GM18909 (cell line): Measurements from ENCODE around the gene AGAP9.
"Not testable (repeated sequence)": the region's sequence is repeated elsewhere in the genome, so short reads cannot be mapped to it uniquely, and the experiment has no call there.

Experiments used
- ATAC-seq: cut with Tn5 transposase; IDR thresholded peaks from one replicate; pipeline ENCODE4 v1.9.1; 2021; ENCODE audit warnings: mild to moderate bottlenecking; ENCODE audit not compliant: unreplicated experiment, poor library complexity

AGAP9 gene

GRCh38 chr10:47489630-47490029 is 33.8 kb downstream of the AGAP9 start:
- not testable (repeated sequence) for ATAC-seq

- not testable (repeated sequence) for ATAC-seq
These were observed 37.5 kb downstream of the AGAP9 start for GRCh38 chr10:47485943-47486342.

GRCh38 chr10:47484786-47485185 is 38.7 kb downstream of the AGAP9 start:
- not testable (repeated sequence) for ATAC-seq

GRCh38 chr10:47483923-47484322 is 39.5 kb downstream of the AGAP9 start, which contains the start of gene ANXA8:
ANXA8 (minus strand) TSS chr10:47484115; CDS start chr10:47483933, 182 bp downstream.
- not testable (repeated sequence) for ATAC-seq

- not testable (repeated sequence) for ATAC-seq
These were observed 41.1 kb downstream of the AGAP9 start for GRCh38 chr10:47482367-47482766.

- ATAC-seq = not testable (repeated sequence)
These were observed 41.7 kb downstream of the AGAP9 start for GRCh38 chr10:47481768-47482181.

GRCh38 chr10:47481182-47481766 is 42.2 kb downstream of the AGAP9 start:
- ATAC-seq = not testable (repeated sequence)

- ATAC-seq = not testable (repeated sequence)
These were observed 43.3 kb downstream of the AGAP9 start for GRCh38 chr10:47480133-47480532.

- ATAC-seq = not testable (repeated sequence)
These were observed 45.3 kb downstream of the AGAP9 start for GRCh38 chr10:47478114-47478513.

GRCh38 chr10:47477078-47477477 is 46.4 kb downstream of the AGAP9 start:
- ATAC-seq = not testable (repeated sequence)

- ATAC-seq = not testable (repeated sequence)
These were observed 48.3 kb downstream of the AGAP9 start for GRCh38 chr10:47475101-47475500.

GRCh38 chr10:47473516-47473915 is 49.9 kb downstream of the AGAP9 start:
- ATAC-seq = not testable (repeated sequence)

GRCh38 chr10:47472647-47473046 is 50.8 kb downstream of the AGAP9 start:
- peak; percentile 59 for ATAC-seq

GRCh38 chr10:47472072-47472471 is 51.4 kb downstream of the AGAP9 start:
- ATAC-seq = not testable (repeated sequence)

- not testable (repeated sequence) for ATAC-seq
These were observed 54.5 kb downstream of the AGAP9 start for GRCh38 chr10:47468731-47469528.

GRCh38 chr10:47467957-47468356 is 55.5 kb downstream of the AGAP9 start:
- ATAC-seq = not testable (repeated sequence)

- not testable (repeated sequence) for ATAC-seq
These were observed 56.0 kb downstream of the AGAP9 start for GRCh38 chr10:47467458-47467857.

- ATAC-seq = not testable (repeated sequence)
These were observed 58.1 kb downstream of the AGAP9 start for GRCh38 chr10:47465216-47465917.

GRCh38 chr10:47462577-47463358 is 60.7 kb downstream of the AGAP9 start:
- ATAC-seq = not testable (repeated sequence)

- not testable (repeated sequence) for ATAC-seq
These were observed 62.2 kb downstream of the AGAP9 start for GRCh38 chr10:47461261-47461687.
